Measurements from ENCODE around the gene ANK3. TPM values are rescaled to one million over a fixed set of nuclear protein-coding genes. Genes with fewer than 3 reads are reported as not detected.

ANK3 gene
- total RNA-seq, 1 donor from 2014 or later, result 87.6 TPM

GRCh38 chr10:60082341-60082740 lies 307.3 kb downstream of the ANK3 start:
- H3K4me1 Mint-ChIP-seq (ENCODE audit: low read depth), result no peaks in the 10 kb centered on the region
- DNase-seq (ENCODE audit: low spot score, unreplicated experiment), result no peak
- no peaks in the 10 kb centered on the region for H3K9me3 Mint-ChIP-seq (ENCODE audit: low read depth)
- no peaks in the 10 kb centered on the region for H3K27me3 Mint-ChIP-seq
- H3K36me3 Mint-ChIP-seq (ENCODE audit: insufficient read depth), result peaks cover 27% of the 10 kb centered on the region
- no peak overlapping the region for H3K27ac Mint-ChIP-seq
- no peak for TF ChIP-seq CTCF (IDR thresholded peaks at IDR 0.05; ENCODE audit: unreplicated experiment)
- H3K4me3 Mint-ChIP-seq (ENCODE audit: low read depth), result no peak overlapping the region

- DNase-seq (ENCODE audit: low spot score, unreplicated experiment), result no peak
- TF ChIP-seq CTCF (IDR thresholded peaks at IDR 0.05; ENCODE audit: unreplicated experiment), result no peak
- H3K27me3 Mint-ChIP-seq, result no peaks in the 10 kb centered on the region
- H3K4me3 Mint-ChIP-seq (ENCODE audit: low read depth), result no peak overlapping the region
- H3K9me3 Mint-ChIP-seq (ENCODE audit: low read depth), result no peaks in the 10 kb centered on the region
- peaks cover 53% of the 10 kb centered on the region for H3K36me3 Mint-ChIP-seq (ENCODE audit: insufficient read depth)
- no peak overlapping the region for H3K27ac Mint-ChIP-seq
- H3K4me1 Mint-ChIP-seq (ENCODE audit: low read depth), result no peaks in the 10 kb centered on the region
Observed at GRCh38 chr10:60073781-60074656, 315.7 kb downstream of the ANK3 start.

- no peak overlapping the region for H3K27ac Mint-ChIP-seq
- no peaks in the 10 kb centered on the region for H3K27me3 Mint-ChIP-seq
- no peak overlapping the region for H3K4me3 Mint-ChIP-seq (ENCODE audit: low read depth)
- no peaks in the 10 kb centered on the region for H3K4me1 Mint-ChIP-seq (ENCODE audit: low read depth)
- TF ChIP-seq CTCF (IDR thresholded peaks at IDR 0.05; ENCODE audit: unreplicated experiment), result no peak
- no peak for DNase-seq (ENCODE audit: low spot score, unreplicated experiment)
- no peaks in the 10 kb centered on the region for H3K9me3 Mint-ChIP-seq (ENCODE audit: low read depth)
- H3K36me3 Mint-ChIP-seq (ENCODE audit: insufficient read depth), result peaks cover 57% of the 10 kb centered on the region
Observed at GRCh38 chr10:60073397-60073780, 316.3 kb downstream of the ANK3 start.

DNA sequence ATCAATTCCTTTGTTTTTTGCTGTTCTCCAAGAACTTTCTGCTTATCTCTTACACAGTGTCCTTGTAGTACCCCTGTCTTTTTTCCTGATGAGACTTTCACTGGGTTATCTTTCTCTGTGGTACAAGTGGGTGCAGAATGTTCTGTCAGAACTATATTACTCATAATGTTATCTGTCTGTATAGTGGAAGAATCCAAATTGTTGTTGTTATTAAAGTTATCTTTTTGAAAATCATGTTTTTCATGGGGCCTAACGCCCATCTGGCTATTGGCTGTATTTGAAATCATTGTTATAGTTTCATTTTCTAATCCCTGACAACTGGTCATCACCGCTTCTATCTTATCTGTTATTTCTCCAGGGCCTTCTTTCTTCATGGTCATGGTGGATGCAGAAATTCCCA lies 320.4 kb downstream of the ANK3 start:
- TF ChIP-seq CTCF (IDR thresholded peaks at IDR 0.05; ENCODE audit: unreplicated experiment), result no peak
- no peak overlapping the region for H3K4me3 Mint-ChIP-seq (ENCODE audit: low read depth)
- no peak overlapping the region for H3K27ac Mint-ChIP-seq
- H3K36me3 Mint-ChIP-seq (ENCODE audit: insufficient read depth), result peaks cover 36% of the 10 kb centered on the region
- DNase-seq (ENCODE audit: low spot score, unreplicated experiment), result no peak
- no peaks in the 10 kb centered on the region for H3K9me3 Mint-ChIP-seq (ENCODE audit: low read depth)
- no peaks in the 10 kb centered on the region for H3K4me1 Mint-ChIP-seq (ENCODE audit: low read depth)
- no peaks in the 10 kb centered on the region for H3K27me3 Mint-ChIP-seq

- no peaks in the 10 kb centered on the region for H3K27me3 Mint-ChIP-seq
- no peak for TF ChIP-seq CTCF (IDR thresholded peaks at IDR 0.05; ENCODE audit: unreplicated experiment)
- DNase-seq (ENCODE audit: low spot score, unreplicated experiment), result no peak
- no peaks in the 10 kb centered on the region for H3K9me3 Mint-ChIP-seq (ENCODE audit: low read depth)
- H3K27ac Mint-ChIP-seq, result no peak overlapping the region
- H3K36me3 Mint-ChIP-seq (ENCODE audit: insufficient read depth), result peaks cover 6% of the 10 kb centered on the region
- peaks cover 7% of the 10 kb centered on the region for H3K4me1 Mint-ChIP-seq (ENCODE audit: low read depth)
- no peak overlapping the region for H3K4me3 Mint-ChIP-seq (ENCODE audit: low read depth)
Observed at GRCh38 chr10:60050366-60050765, 339.3 kb downstream of the ANK3 start.
